Bronchial epithelial cell (primary cell): ENCODE measurements around the gene ROM1. TPM values are rescaled to one million over a fixed set of nuclear protein-coding genes. Genes with fewer than 3 reads are reported as not detected.
A peak's percentile ranks its signal among the peaks of the same experiment; 100 is the strongest.

Experiments
- DNase-seq: peaks from one replicate; pipeline ENCODE4 v3.0.0-alpha.2; 2010; ENCODE audit warnings: low read depth
- FAIRE-seq: peaks from 2 replicates; lab custom pipeline; 2011; peaks lifted over from hg19 to GRCh38; lab: Jason Lieb, UNC
- H3K27me3 ChIP-seq: 2 replicates; pipeline ENCODE4 v1.5.1; 2011; ENCODE audit warnings: low read length; ENCODE audit not compliant: control insufficient read depth, insufficient read depth
- H3K36me3 ChIP-seq: 2 replicates; pipeline ENCODE4 v1.5.1; 2011; ENCODE audit warnings: low read length; ENCODE audit not compliant: control insufficient read depth, insufficient read depth
- H3K4me3 ChIP-seq: 2 replicates; pipeline ENCODE4 v1.5.1; 2011; ENCODE audit warnings: mild to moderate bottlenecking, low read depth, low read length, control low read depth
- total RNA-seq: library from RNA; depleted of rRNA; stranded (reverse); fragments of >200 nt; gene quantifications from 2 replicates; pipeline ENCODE4 v1.2.1, GENCODE V29; 2014
- TF ChIP-seq, protein P1 (sequence below): IDR thresholded peaks from 2 replicates; pipeline ENCODE4 v1.5.1; 2011; ENCODE audit warnings: mild to moderate bottlenecking, moderate library complexity, low read length, control low read depth, inconsistent platforms; ENCODE audit not compliant: insufficient read depth, severe bottlenecking

ROM1 gene
- total RNA-seq, 1 donor from 2014 or later: 2.6 TPM

DNA sequence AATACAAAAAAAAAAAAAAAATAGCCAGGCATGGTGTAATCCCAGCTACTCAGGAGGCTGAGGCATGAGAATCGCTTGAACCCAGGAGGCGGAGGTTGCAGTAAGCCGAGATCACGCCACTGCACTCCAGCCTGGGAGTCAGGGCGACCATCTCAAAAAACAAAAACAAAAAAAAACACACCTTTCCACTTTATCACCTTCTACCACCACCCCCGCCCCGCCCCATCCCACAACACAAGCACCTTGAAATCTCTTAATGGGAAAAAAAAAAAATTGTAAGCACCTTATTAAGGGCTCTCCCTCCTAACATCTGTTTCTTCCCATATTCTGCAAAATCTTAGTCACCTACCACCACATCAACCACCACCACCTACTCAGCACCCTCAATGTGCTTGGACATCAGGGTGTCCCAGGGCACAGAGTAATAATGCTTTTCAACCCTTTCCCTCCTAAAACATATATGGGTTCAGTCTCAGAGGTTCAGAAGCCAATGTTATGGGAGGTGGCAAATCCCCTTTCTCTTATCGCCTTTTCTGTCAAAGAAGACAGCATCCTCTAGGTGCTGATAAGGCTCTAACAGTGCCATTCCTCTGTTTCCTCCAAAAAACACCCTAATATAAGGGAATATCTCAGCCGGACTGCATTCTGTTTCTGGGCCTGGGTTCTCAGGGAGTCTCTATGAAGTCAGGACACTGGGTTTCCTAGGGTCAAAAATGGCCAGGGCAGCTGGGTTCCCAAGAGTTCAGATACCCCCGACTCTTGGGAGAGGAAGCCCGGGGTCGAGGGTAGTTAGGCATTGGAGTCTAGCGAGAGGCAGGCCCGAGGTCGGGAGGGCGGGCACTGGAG is 39.3 kb downstream of the ROM1 start:
- no peak for FAIRE-seq
- H3K4me3 ChIP-seq: peak overlapping the region; percentile 57

GRCh38 chr11:62654297-62654696 is 41.2 kb downstream of the ROM1 start:
- FAIRE-seq: no peak

More for the DNA sequence above, 39.3 kb downstream of the ROM1 start:
- TF ChIP-seq, protein P1, sequence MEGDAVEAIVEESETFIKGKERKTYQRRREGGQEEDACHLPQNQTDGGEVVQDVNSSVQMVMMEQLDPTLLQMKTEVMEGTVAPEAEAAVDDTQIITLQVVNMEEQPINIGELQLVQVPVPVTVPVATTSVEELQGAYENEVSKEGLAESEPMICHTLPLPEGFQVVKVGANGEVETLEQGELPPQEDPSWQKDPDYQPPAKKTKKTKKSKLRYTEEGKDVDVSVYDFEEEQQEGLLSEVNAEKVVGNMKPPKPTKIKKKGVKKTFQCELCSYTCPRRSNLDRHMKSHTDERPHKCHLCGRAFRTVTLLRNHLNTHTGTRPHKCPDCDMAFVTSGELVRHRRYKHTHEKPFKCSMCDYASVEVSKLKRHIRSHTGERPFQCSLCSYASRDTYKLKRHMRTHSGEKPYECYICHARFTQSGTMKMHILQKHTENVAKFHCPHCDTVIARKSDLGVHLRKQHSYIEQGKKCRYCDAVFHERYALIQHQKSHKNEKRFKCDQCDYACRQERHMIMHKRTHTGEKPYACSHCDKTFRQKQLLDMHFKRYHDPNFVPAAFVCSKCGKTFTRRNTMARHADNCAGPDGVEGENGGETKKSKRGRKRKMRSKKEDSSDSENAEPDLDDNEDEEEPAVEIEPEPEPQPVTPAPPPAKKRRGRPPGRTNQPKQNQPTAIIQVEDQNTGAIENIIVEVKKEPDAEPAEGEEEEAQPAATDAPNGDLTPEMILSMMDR: no peak
- no peak for DNase-seq
- Histone ChIP-seq H3K36me3 (peaks cover 14% of the 10 kb centered on the region), H3K27me3 (no peaks in the 10 kb centered on the region)

GRCh38 chr11:62656796-62657429 is 43.9 kb downstream of the ROM1 start:
- H3K36me3 ChIP-seq: no peaks in the 10 kb centered on the region
- FAIRE-seq (no peak), DNase-seq (no peak)
- no peaks in the 10 kb centered on the region for H3K27me3 ChIP-seq
- H3K4me3 ChIP-seq: no peak overlapping the region
- TF ChIP-seq, protein P1: no peak

More at GRCh38 chr11:62654297-62654696, 41.2 kb downstream of the ROM1 start:
- TF ChIP-seq, protein P1: no peak
- Histone ChIP-seq H3K27me3 (no peaks in the 10 kb centered on the region), H3K36me3 (peaks cover 4% of the 10 kb centered on the region), H3K4me3 (no peak overlapping the region)
- DNase-seq: no peak

GRCh38 chr11:62664405-62665074 is 51.5 kb downstream of the ROM1 start:
- Histone ChIP-seq H3K36me3 (peaks cover 12% of the 10 kb centered on the region), H3K27me3 (no peaks in the 10 kb centered on the region), H3K4me3 (peak overlapping the region; percentile 80)
- DNase-seq (peak; percentile 63), FAIRE-seq (no peak)
- TF ChIP-seq, protein P1: no peak

Other genes with a start within 250 kb of the ROM1 start
- gene SCGB1A1, start 194.2 kb upstream of the ROM1 start, total RNA-seq: not detected in 2 replicates
- 354 and 607 TPM in 2 replicates for gene AHNAK, start 66.5 kb upstream of the ROM1 start, total RNA-seq
- gene EEF1G, start 39.4 kb upstream of the ROM1 start, total RNA-seq: 2,058 and 2,441 TPM in 2 replicates
- gene TUT1, start 21.7 kb upstream of the ROM1 start, total RNA-seq: 7.0 and 9.5 TPM in 2 replicates
- gene MTA2, start 11.4 kb upstream of the ROM1 start, total RNA-seq: 150 and 162 TPM in 2 replicates
- 10.0 and 11.1 TPM in 2 replicates for gene EML3, start 482 bp upstream of the ROM1 start, total RNA-seq
- gene B3GAT3, start 8.7 kb downstream of the ROM1 start, total RNA-seq: 24.2 and 26.2 TPM in 2 replicates
- gene GANAB, start 33.4 kb downstream of the ROM1 start, total RNA-seq: 138 TPM in 2 replicates
- 17.1 and 19.8 TPM in 2 replicates for gene INTS5, start 40.0 kb downstream of the ROM1 start, total RNA-seq
- gene C11orf98, start 52.0 kb downstream of the ROM1 start, total RNA-seq: 79.5 and 83.7 TPM in 2 replicates
- gene CSKMT, start 52.1 kb downstream of the ROM1 start, total RNA-seq: 12.3 and 21.3 TPM in 2 replicates
- 27.9 and 29.4 TPM in 2 replicates for gene UQCC3, start 58.4 kb downstream of the ROM1 start, total RNA-seq
- gene LBHD1, start 59.0 kb downstream of the ROM1 start, total RNA-seq: 0.77 and 1.1 TPM in 2 replicates
- gene UBXN1, start 65.8 kb downstream of the ROM1 start, total RNA-seq: 176 and 227 TPM in 2 replicates
- gene LRRN4CL, start 76.3 kb downstream of the ROM1 start, total RNA-seq: 0.26 and 1.2 TPM in 2 replicates
- 23.7 and 42.0 TPM in 2 replicates for gene BSCL2, start 94.2 kb downstream of the ROM1 start, total RNA-seq
- not detected in 2 replicates for gene GNG3, start 94.4 kb downstream of the ROM1 start, total RNA-seq
- gene HNRNPUL2, start 114.2 kb downstream of the ROM1 start, total RNA-seq: 9.2 and 15.2 TPM in 2 replicates
- 21.4 and 27.4 TPM in 2 replicates for gene TTC9C, start 115.2 kb downstream of the ROM1 start, total RNA-seq
- gene ZBTB3, start 140.9 kb downstream of the ROM1 start, total RNA-seq: 11.0 and 11.6 TPM in 2 replicates
- gene POLR2G, start 148.3 kb downstream of the ROM1 start, total RNA-seq: 102 and 121 TPM in 2 replicates
- 16.6 and 17.1 TPM in 2 replicates for gene TAF6L, start 158.1 kb downstream of the ROM1 start, total RNA-seq
- gene TMEM179B, start 174.1 kb downstream of the ROM1 start, total RNA-seq: 19.0 and 30.0 TPM in 2 replicates
- 18.6 and 19.5 TPM in 2 replicates for gene TMEM223, start 178.7 kb downstream of the ROM1 start, total RNA-seq
- gene NXF1, start 192.2 kb downstream of the ROM1 start, total RNA-seq: 13.4 and 15.3 TPM in 2 replicates
- gene STX5, start 218.8 kb downstream of the ROM1 start, total RNA-seq: 31.3 and 36.2 TPM in 2 replicates
- not detected in 2 replicates for gene TEX54, start 219.6 kb downstream of the ROM1 start, total RNA-seq
- 59.0 and 113 TPM in 2 replicates for gene WDR74, start 226.3 kb downstream of the ROM1 start, total RNA-seq